Kasumi-1 (cell line): Measurements from ENCODE around the gene CYS1.
A peak's percentile ranks its signal among the peaks of the same experiment; 100 is the strongest.
"Not testable (repeated sequence)": the region's sequence is repeated elsewhere in the genome, so short reads cannot be mapped to it uniquely, and the experiment has no call there.

Source experiments
- DNase-seq, 2 experiments: peaks; one replicate each; lab custom pipeline; 2025; lab: John Stamatoyannopoulos, UW

CYS1 gene

DNA sequence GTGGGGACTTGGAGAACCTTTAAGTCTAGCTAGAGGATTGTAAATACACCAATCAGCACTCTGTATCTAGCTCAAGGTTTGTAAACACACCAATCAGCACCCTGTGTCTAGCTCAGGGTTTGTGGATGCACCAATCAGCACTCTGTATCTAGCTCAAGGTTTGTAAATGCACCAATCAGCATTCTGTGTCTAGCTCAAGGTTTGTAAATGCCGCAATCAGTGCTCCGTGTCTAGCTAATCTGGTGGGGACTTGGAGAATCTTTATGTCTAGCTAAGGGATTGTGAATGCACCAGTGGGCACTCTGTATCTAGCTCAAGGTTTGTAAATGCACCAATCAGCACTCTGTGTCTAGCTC lies 11.7 kb upstream of the CYS1 start:
- not testable (repeated sequence) for DNase-seq

GRCh38 chr2:10091182-10091888 lies 11.1 kb upstream of the CYS1 start:
- peak; percentile 17 to 54 for DNase-seq

DNA sequence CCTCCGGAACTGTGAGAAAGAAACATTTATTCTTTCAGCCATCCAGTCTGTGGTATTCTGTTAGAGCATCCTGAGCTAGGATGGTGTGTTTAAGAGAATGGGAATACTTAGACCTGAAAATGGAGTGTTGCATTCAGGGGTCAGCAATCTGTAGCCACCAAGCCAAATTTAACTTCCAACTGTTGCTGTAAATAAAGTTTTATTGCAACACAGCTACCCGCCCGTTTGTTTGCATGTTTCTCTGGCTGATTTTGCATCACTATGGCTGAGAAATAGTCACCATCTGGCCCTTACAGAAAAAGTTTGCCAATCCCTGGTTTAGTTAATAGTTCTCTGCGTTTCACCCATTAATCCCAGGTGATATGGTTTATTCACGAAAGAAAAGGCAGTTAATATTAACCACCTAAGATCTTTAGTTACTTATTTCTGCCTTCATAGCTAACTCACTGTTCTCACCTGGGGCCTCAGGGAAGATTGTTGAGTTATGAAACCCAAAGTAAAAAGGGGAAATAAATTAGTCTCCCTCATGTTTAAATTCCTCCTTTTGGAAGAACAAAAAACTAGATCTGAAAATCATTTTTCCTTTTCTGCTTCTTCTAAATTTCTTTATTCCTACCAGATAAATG lies 9.5 kb upstream of the CYS1 start:
- no peak for DNase-seq

GRCh38 chr2:10087360-10087759 lies 7.1 kb upstream of the CYS1 start:
- DNase-seq, result no peak

DNA sequence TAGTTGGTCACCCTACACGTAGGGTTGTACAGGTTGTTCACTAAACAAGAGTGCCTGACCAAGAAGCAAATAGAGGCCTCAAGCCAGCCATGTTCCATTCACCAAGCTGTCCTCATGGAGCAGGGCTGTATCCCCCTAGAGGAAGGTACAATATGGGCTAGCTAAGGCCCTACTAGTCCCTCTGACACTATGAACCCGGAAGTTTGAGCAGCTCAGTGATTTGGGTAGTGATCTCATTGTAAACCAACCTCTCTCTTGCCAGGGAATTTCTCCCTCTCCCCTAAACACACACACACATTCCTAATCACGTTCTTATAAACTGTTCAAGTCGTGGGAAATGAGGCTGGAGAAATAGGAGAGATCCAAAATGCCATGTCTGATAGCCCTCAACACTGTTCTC lies 6.7 kb upstream of the CYS1 start:
- no peak for DNase-seq

DNA sequence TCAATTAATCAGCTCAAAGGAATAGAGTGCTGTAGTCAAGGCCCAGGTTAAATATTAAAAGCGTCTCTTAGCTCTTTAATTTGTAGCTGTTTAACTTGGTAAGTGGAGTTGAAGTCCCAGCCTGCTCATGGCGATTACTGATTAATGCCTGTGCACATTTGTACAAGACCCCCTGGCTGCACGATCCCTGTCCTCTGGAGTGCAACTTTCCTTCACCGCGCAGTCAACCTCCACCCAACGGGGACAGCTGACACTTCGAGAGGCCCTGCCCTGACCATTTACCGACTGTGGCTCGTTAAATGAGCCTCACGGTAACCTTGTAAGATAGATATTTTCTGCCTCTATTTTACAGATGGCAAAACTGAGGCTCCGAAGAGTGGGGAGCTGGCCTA lies 5.5 kb upstream of the CYS1 start:
- no peak for DNase-seq

DNA sequence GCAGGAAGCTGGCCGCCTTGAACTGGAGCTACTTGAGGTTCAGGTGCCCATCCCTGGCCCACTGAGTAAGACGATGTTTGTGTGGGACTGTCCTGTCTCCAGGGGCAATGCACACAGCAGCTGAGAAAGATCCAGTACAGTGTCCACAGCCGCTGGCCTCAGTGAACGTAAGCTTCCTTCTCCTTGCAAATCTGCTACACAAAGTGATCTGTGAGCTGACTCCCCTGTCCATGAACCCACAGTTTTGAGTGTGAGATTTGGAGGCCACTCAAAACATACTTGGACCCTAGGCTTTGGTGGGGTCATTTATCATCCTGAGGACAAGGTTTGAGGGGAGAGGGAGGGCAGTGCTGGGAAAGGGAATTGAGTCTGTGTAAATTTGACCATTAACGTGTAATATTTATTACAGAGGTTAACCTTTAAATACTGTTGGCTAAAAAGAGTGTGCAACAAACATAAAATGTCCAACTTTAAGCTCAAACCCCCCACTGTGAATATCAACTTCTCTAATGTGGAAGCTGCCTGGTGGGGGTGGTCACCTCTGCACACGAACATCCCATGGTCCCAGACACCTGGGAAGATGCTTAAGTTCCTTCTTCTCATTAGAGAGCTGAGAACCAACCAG lies 4.9 kb upstream of the CYS1 start:
- DNase-seq, result no peak

- no peak for DNase-seq
Measured at GRCh38 chr2:10084223-10084865, 4.1 kb upstream of the CYS1 start.

- DNase-seq, result no peak
Measured at GRCh38 chr2:10083692-10084211, 3.5 kb upstream of the CYS1 start.

DNA sequence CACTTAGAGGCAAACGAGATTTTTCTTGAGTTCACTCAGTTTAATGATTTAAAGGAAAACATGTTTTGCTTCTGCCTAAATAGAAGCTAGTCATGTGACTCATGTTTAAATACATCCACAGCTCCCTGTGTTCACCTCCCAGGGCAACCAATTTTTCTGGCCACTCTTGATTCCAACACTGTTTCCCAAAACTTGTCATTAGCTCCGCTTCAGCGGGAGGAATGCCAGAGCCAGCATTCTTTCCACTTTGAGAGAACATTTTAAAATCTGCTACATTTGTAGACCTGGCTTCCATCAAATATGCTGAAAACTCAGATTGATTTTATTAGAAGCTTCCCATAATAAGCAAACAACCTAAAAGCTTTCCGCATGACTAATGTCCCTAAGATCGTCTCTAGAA lies 2.8 kb upstream of the CYS1 start:
- DNase-seq, result no peak

- no peak for DNase-seq
Measured at GRCh38 chr2:10080536-10081304, 509 bp upstream of the CYS1 start.

DNA sequence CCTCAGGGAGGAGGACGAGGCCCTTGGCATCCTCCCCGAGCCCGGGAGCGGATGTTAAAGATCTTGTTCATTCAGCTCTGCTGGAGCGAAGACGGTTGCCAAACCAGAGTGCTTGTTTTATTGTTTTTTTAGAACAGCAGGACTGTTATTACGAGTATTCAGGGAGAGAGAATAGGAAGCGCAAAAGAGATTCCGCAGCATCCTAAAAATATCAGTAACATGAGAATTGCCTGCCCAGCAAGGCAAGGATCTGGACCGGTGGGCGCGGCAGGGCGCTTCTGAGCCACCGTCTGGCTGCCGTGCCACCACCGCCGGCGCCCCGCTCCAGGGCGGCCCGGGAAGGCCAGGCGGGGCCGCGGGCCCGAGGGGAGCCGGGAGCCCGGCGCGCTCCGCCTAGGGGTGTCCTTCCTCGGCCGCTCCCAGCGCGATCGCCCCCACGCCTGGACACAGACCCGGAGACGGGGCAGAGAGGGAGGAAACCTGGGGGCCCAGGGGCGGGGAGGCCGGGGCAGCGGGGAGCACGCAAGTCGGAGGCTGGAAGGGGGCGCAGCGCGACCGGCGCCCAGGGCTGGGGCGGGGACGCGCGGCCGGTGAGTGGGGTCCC lies 843 bp downstream of the CYS1 start:
- DNase-seq, result peak; percentile 13 to 19

DNA sequence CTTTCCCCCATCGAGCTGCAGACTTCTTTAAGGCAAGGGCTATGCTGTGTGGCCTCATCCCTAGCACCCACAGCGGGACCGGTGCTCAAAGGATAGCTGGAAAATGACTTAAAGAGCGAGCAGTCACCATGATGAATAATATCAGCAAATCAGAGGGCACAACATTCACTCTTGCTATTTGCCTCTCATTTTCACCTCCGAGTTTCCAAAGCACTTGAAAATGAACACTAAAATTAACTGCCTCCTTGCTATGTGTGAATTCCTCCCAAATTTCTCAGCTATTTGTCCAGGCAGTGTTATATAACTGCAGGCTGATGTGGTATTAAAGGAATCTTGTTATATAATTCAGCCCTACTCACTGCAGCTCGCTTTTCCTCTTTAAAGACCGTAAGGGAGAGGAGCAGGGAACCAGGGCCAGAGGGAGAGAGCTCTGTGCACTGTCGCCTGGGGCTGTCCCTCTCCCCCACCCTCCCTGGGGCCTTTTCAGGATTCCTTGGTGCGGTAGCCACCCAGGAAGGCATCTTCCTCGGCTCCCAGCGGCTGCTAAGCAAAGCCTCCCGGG lies 1.4 kb downstream of the CYS1 start:
- no peak for DNase-seq

DNA sequence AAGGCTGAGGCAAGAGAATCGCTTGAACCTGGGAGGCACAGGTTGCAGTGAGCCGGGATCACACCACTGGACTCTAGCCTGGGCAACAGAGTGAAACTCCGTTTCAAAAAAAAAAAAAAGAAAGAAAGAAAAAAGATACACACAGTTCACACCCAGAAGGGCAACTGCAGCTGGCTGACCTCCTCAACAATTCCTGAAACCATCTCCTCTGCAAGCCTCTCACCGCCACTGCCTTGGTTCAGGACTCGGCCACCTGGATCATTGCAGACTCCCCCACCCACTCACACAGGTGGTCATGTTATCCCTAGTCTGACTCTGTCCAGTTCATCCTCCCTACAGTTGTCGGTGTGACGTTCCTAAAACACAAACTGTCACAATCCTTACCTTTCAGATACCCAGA lies 2.2 kb downstream of the CYS1 start:
- DNase-seq, result no peak

GRCh38 chr2:10076988-10077527 lies 3.2 kb downstream of the CYS1 start:
- DNase-seq, result no peak

DNA sequence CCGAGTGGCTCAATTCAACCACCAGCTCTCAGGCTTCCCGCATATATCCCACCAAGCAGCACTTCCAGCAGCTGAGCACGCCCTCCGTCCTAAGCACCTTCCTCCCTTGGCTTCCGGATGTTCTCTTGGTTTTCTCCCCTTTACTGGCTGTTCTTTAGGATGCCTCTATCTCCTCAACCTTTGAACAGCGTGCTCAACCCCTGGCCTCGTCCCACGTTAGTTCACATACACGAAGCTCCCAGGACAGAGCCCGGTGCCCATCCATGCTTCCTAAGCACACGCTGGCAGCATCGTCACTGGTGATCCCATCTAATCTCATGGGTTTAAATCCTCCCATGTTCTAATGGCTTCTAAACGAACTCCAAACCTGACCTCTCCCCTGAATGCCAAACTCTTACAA lies 3.7 kb downstream of the CYS1 start:
- DNase-seq, result no peak

DNA sequence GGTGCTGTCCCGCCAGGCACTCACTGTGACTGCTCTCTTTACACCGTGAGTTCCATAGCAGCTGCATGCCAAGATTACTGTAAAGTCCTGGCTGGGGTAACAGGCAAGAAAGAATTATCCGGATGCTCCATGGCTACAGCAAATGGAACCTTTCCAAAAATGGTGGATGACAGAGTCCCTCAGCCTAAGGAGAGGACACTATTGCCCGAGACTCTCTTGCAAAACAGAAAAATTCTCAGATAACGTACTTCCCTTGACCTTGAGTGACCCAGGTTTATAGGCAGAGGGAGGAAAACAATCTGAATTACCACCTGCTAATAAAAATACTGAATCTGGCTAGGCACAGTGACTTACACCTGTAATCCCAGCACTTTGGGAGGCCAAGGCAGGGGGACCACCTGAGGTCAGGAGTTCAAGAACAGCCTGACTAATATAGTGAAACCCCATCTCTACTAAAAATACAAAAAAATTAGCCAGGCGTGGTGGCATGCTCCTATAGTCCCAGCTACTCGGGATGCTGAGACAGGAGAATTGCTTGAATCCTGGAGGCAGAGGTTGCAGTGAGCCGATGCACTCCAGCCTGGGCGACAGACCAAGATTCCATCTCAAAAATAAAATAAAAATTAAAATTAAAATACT lies 4.5 kb downstream of the CYS1 start:
- no peak for DNase-seq

DNA sequence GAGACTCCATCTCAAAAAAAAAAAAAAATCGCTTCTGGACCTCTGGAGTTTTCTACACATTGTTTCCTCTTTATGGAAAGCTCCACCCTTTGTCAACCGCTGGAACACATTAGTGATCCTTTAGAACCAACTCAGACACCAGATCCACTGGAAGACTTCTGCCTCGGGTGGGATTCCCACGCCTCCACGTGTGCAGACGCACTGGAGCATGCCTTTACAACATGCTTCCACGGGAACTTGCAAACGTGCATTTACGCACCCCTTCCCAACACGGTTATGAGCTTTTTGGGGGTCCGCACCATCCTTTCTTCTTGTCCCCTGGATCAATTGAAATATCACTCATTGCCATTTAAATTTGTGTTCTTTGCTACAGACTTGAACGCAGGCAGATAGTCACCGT lies 5.1 kb downstream of the CYS1 start:
- no peak for DNase-seq

GRCh38 chr2:10073706-10074105 lies 6.5 kb downstream of the CYS1 start:
- DNase-seq, result no peak

GRCh38 chr2:10072656-10073480 lies 7.3 kb downstream of the CYS1 start:
- DNase-seq, result peak; percentile 91 to 93
